ENCODE data around the gene CHI3L1. TPM values are rescaled to one million over a fixed set of nuclear protein-coding genes. Genes with fewer than 3 reads are reported as not detected.

Gene CHI3L1
- total RNA-seq, 1 donor from 2014 or later = 1.0 TPM

- Histone ChIP-seq H3K4me3 (ENCODE audit: low read length in 3 of 3) (no peak overlapping the region), H3K36me3 (ENCODE audit: control insufficient read depth in 3 of 3, insufficient read depth in 3 of 3, low read length in 3 of 3) (no peaks in the 10 kb centered on the region), H3K4me1 (ENCODE audit: control insufficient read depth in 3 of 3, insufficient read depth in 3 of 3, low read length in 3 of 3) (no peaks in the 10 kb centered on the region), H3K27ac (ENCODE audit: low read depth, low read length) (no peak overlapping the region), H3K9ac (ENCODE audit: low read depth in 1 of 3, low read length in 3 of 3) (no peak overlapping the region), H3K27me3 (ENCODE audit: control insufficient read depth in 3 of 3, insufficient read depth in 3 of 3, low read length in 3 of 3) (peaks cover 0 to 3% (median 0%) of the 10 kb centered on the region in 3 donors), H3K9me3 (ENCODE audit: control insufficient read depth in 3 of 3, low read length in 3 of 3) (no peaks in the 10 kb centered on the region)
Measured at GRCh38 chr1:203153051-203153988, 33.2 kb downstream of the CHI3L1 start.

- H3K4me1 ChIP-seq (ENCODE audit: control insufficient read depth in 3 of 3, insufficient read depth in 3 of 3, low read length in 3 of 3) = no peaks in the 10 kb centered on the region
- no peak overlapping the region for H3K27ac ChIP-seq (ENCODE audit: low read depth, low read length)
- H3K36me3 ChIP-seq (ENCODE audit: control insufficient read depth in 3 of 3, insufficient read depth in 3 of 3, low read length in 3 of 3) = no peaks in the 10 kb centered on the region
- H3K9me3 ChIP-seq (ENCODE audit: control insufficient read depth in 3 of 3, low read length in 3 of 3) = no peaks in the 10 kb centered on the region
- H3K4me3 ChIP-seq (ENCODE audit: low read length in 3 of 3) = no peak overlapping the region
- no peaks in the 10 kb centered on the region for H3K27me3 ChIP-seq (ENCODE audit: control insufficient read depth in 3 of 3, insufficient read depth in 3 of 3, low read length in 3 of 3)
- no peak overlapping the region for H3K9ac ChIP-seq (ENCODE audit: low read depth in 1 of 3, low read length in 3 of 3)
Measured at GRCh38 chr1:203152158-203153034, 34.1 kb downstream of the CHI3L1 start.

GRCh38 chr1:203151362-203152157 is 34.9 kb downstream of the CHI3L1 start:
- no peak overlapping the region for H3K4me3 ChIP-seq (ENCODE audit: low read length in 3 of 3)

GRCh38 chr1:203150511-203151297 is 35.8 kb downstream of the CHI3L1 start:
- H3K9ac ChIP-seq (ENCODE audit: low read depth in 1 of 3, low read length in 3 of 3) = no peak overlapping the region
- no peaks in the 10 kb centered on the region for H3K27me3 ChIP-seq (ENCODE audit: control insufficient read depth in 3 of 3, insufficient read depth in 3 of 3, low read length in 3 of 3)
- H3K36me3 ChIP-seq (ENCODE audit: control insufficient read depth in 3 of 3, insufficient read depth in 3 of 3, low read length in 3 of 3) = no peaks in the 10 kb centered on the region
- H3K9me3 ChIP-seq (ENCODE audit: control insufficient read depth in 3 of 3, low read length in 3 of 3) = no peaks in the 10 kb centered on the region
- no peaks in the 10 kb centered on the region for H3K4me1 ChIP-seq (ENCODE audit: control insufficient read depth in 3 of 3, insufficient read depth in 3 of 3, low read length in 3 of 3)
- H3K27ac ChIP-seq (ENCODE audit: low read depth, low read length) = no peak overlapping the region
- no peak overlapping the region for H3K4me3 ChIP-seq (ENCODE audit: low read length in 3 of 3)

More at GRCh38 chr1:203151362-203152157, 34.9 kb downstream of the CHI3L1 start:
- Histone ChIP-seq H3K27me3 (ENCODE audit: control insufficient read depth in 3 of 3, insufficient read depth in 3 of 3, low read length in 3 of 3) (no peaks in the 10 kb centered on the region), H3K27ac (ENCODE audit: low read depth, low read length) (no peak overlapping the region), H3K9ac (ENCODE audit: low read depth in 1 of 3, low read length in 3 of 3) (no peak overlapping the region), H3K36me3 (ENCODE audit: control insufficient read depth in 3 of 3, insufficient read depth in 3 of 3, low read length in 3 of 3) (no peaks in the 10 kb centered on the region), H3K9me3 (ENCODE audit: control insufficient read depth in 3 of 3, low read length in 3 of 3) (no peaks in the 10 kb centered on the region), H3K4me1 (ENCODE audit: control insufficient read depth in 3 of 3, insufficient read depth in 3 of 3, low read length in 3 of 3) (no peaks in the 10 kb centered on the region)

- H3K4me3 ChIP-seq (ENCODE audit: low read length in 3 of 3) = no peak overlapping the region
- no peaks in the 10 kb centered on the region for H3K27me3 ChIP-seq (ENCODE audit: control insufficient read depth in 3 of 3, insufficient read depth in 3 of 3, low read length in 3 of 3)
- no peaks in the 10 kb centered on the region for H3K36me3 ChIP-seq (ENCODE audit: control insufficient read depth in 3 of 3, insufficient read depth in 3 of 3, low read length in 3 of 3)
- H3K9me3 ChIP-seq (ENCODE audit: control insufficient read depth in 3 of 3, low read length in 3 of 3) = no peaks in the 10 kb centered on the region
- no peak overlapping the region for H3K27ac ChIP-seq (ENCODE audit: low read depth, low read length)
- H3K4me1 ChIP-seq (ENCODE audit: control insufficient read depth in 3 of 3, insufficient read depth in 3 of 3, low read length in 3 of 3) = no peaks in the 10 kb centered on the region
- H3K9ac ChIP-seq (ENCODE audit: low read depth in 1 of 3, low read length in 3 of 3) = no peak overlapping the region
Measured at GRCh38 chr1:203149188-203149840, 37.2 kb downstream of the CHI3L1 start.

- Histone ChIP-seq H3K9me3 (ENCODE audit: control insufficient read depth in 3 of 3, low read length in 3 of 3) (no peaks in the 10 kb centered on the region), H3K4me3 (ENCODE audit: low read length in 3 of 3) (no peak overlapping the region), H3K36me3 (ENCODE audit: control insufficient read depth in 3 of 3, insufficient read depth in 3 of 3, low read length in 3 of 3) (no peaks in the 10 kb centered on the region), H3K27me3 (ENCODE audit: control insufficient read depth in 3 of 3, insufficient read depth in 3 of 3, low read length in 3 of 3) (no peaks in the 10 kb centered on the region), H3K9ac (ENCODE audit: low read depth in 1 of 3, low read length in 3 of 3) (no peak overlapping the region), H3K4me1 (ENCODE audit: control insufficient read depth in 3 of 3, insufficient read depth in 3 of 3, low read length in 3 of 3) (no peaks in the 10 kb centered on the region), H3K27ac (ENCODE audit: low read depth, low read length) (no peak overlapping the region)
Measured at GRCh38 chr1:203148579-203148978, 37.9 kb downstream of the CHI3L1 start.

- Histone ChIP-seq H3K36me3 (ENCODE audit: control insufficient read depth in 3 of 3, insufficient read depth in 3 of 3, low read length in 3 of 3) (no peaks in the 10 kb centered on the region), H3K27ac (ENCODE audit: low read depth, low read length) (no peak overlapping the region), H3K4me3 (ENCODE audit: low read length in 3 of 3) (no peak overlapping the region), H3K27me3 (ENCODE audit: control insufficient read depth in 3 of 3, insufficient read depth in 3 of 3, low read length in 3 of 3) (no peaks in the 10 kb centered on the region), H3K4me1 (ENCODE audit: control insufficient read depth in 3 of 3, insufficient read depth in 3 of 3, low read length in 3 of 3) (no peaks in the 10 kb centered on the region), H3K9ac (ENCODE audit: low read depth in 1 of 3, low read length in 3 of 3) (no peak overlapping the region), H3K9me3 (ENCODE audit: control insufficient read depth in 3 of 3, low read length in 3 of 3) (no peaks in the 10 kb centered on the region)
Measured at GRCh38 chr1:203148127-203148526, 38.4 kb downstream of the CHI3L1 start.

- Histone ChIP-seq H3K36me3 (ENCODE audit: control insufficient read depth in 3 of 3, insufficient read depth in 3 of 3, low read length in 3 of 3) (no peaks in the 10 kb centered on the region), H3K9ac (ENCODE audit: low read depth in 1 of 3, low read length in 3 of 3) (no peak overlapping the region)
Measured at GRCh38 chr1:203147376-203147775, 39.1 kb downstream of the CHI3L1 start.

GRCh38 chr1:203146537-203146936 is 40.0 kb downstream of the CHI3L1 start:
- Histone ChIP-seq H3K4me3 (ENCODE audit: low read length in 3 of 3) (no peak overlapping the region), H3K27ac (ENCODE audit: low read depth, low read length) (no peak overlapping the region), H3K9ac (ENCODE audit: low read depth in 1 of 3, low read length in 3 of 3) (no peak overlapping the region), H3K9me3 (ENCODE audit: control insufficient read depth in 3 of 3, low read length in 3 of 3) (no peaks in the 10 kb centered on the region), H3K36me3 (ENCODE audit: control insufficient read depth in 3 of 3, insufficient read depth in 3 of 3, low read length in 3 of 3) (no peaks in the 10 kb centered on the region), H3K4me1 (ENCODE audit: control insufficient read depth in 3 of 3, insufficient read depth in 3 of 3, low read length in 3 of 3) (no peaks in the 10 kb centered on the region), H3K27me3 (ENCODE audit: control insufficient read depth in 3 of 3, insufficient read depth in 3 of 3, low read length in 3 of 3) (no peaks in the 10 kb centered on the region)

More at GRCh38 chr1:203147376-203147775, 39.1 kb downstream of the CHI3L1 start:
- Histone ChIP-seq H3K9me3 (ENCODE audit: control insufficient read depth in 3 of 3, low read length in 3 of 3) (no peaks in the 10 kb centered on the region), H3K4me1 (ENCODE audit: control insufficient read depth in 3 of 3, insufficient read depth in 3 of 3, low read length in 3 of 3) (no peaks in the 10 kb centered on the region), H3K27ac (ENCODE audit: low read depth, low read length) (no peak overlapping the region), H3K4me3 (ENCODE audit: low read length in 3 of 3) (no peak overlapping the region), H3K27me3 (ENCODE audit: control insufficient read depth in 3 of 3, insufficient read depth in 3 of 3, low read length in 3 of 3) (no peaks in the 10 kb centered on the region)

All from skeletal muscle tissue (tissue), 4 donors.